ENCODE measurements around the gene TMEM61. TPM values are rescaled to one million over a fixed set of nuclear protein-coding genes. Genes with fewer than 3 reads are reported as not detected.

The TMEM61 gene
- total RNA-seq, 3 donors from 2014 or later = 4.9 to 17.9 (median 8.5) TPM

DNA sequence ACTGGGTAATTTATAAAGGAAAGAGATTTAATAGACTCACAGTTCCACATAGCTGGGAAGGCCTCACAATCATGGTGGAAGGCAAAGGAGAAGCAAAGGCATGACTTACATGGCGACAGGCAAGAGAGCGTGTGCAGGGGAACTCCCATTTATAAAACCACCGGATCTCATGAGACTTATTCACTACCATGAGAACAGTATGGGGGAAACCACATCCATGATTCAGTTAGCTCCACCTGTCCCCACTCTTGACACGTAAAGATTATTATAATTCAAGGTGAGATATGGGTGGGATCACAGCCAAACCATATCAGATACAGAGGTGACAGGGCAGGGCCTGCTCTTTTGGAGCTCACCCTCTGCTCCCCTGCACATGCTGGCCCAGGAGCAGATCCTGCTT lies 31.4 kb upstream of the TMEM61 start:
- TF ChIP-seq, protein P1, sequence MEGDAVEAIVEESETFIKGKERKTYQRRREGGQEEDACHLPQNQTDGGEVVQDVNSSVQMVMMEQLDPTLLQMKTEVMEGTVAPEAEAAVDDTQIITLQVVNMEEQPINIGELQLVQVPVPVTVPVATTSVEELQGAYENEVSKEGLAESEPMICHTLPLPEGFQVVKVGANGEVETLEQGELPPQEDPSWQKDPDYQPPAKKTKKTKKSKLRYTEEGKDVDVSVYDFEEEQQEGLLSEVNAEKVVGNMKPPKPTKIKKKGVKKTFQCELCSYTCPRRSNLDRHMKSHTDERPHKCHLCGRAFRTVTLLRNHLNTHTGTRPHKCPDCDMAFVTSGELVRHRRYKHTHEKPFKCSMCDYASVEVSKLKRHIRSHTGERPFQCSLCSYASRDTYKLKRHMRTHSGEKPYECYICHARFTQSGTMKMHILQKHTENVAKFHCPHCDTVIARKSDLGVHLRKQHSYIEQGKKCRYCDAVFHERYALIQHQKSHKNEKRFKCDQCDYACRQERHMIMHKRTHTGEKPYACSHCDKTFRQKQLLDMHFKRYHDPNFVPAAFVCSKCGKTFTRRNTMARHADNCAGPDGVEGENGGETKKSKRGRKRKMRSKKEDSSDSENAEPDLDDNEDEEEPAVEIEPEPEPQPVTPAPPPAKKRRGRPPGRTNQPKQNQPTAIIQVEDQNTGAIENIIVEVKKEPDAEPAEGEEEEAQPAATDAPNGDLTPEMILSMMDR (IDR thresholded peaks at IDR 0.05) = no peak
- DNase-seq = no peak
- Histone ChIP-seq H3K4me1 (ENCODE audit: low read depth) (peaks cover 11% of the 10 kb centered on the region), H3K36me3 (ENCODE audit: low read depth) (no peaks in the 10 kb centered on the region), H3K4me3 (no peak overlapping the region), H3K9me3 (no peaks in the 10 kb centered on the region)
- intact Hi-C loops (cut with DNase I, micrococcal nuclease) = no loop called here
- no peak for ATAC-seq

DNA sequence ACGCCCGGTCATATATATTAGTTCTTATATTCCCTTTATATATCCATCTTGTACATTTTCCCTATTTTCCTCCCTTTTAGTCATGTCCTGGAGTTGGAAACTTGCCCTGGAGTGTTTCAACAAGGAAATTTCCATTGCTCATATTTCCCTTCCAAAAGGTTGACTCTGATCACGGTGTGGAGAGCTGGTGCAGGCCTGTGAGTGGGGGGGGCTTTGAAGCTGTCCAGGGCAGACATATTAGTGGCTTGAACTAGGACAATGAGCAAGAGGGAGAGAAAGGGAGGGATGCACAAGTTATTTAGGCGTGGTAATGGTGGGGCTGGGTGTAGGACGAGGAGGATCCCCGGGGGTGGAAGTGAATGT lies 30.4 kb upstream of the TMEM61 start:
- ATAC-seq = no peak
- H3K9me3 ChIP-seq = no peaks in the 10 kb centered on the region
- DNase-seq = no peak
- no peak overlapping the region for H3K4me3 ChIP-seq
- TF ChIP-seq, protein P1 (IDR thresholded peaks at IDR 0.05) = no peak
- H3K36me3 ChIP-seq (ENCODE audit: low read depth) = no peaks in the 10 kb centered on the region
- H3K4me1 ChIP-seq (ENCODE audit: low read depth) = peaks cover 11% of the 10 kb centered on the region
- intact Hi-C loops (cut with DNase I, micrococcal nuclease) = loop anchor here (2.0 to 5.0 kb wide), 2 partner anchors 47 kb away; partner anchors contain the start of gene BSND (in 1 of the 2)

DNA sequence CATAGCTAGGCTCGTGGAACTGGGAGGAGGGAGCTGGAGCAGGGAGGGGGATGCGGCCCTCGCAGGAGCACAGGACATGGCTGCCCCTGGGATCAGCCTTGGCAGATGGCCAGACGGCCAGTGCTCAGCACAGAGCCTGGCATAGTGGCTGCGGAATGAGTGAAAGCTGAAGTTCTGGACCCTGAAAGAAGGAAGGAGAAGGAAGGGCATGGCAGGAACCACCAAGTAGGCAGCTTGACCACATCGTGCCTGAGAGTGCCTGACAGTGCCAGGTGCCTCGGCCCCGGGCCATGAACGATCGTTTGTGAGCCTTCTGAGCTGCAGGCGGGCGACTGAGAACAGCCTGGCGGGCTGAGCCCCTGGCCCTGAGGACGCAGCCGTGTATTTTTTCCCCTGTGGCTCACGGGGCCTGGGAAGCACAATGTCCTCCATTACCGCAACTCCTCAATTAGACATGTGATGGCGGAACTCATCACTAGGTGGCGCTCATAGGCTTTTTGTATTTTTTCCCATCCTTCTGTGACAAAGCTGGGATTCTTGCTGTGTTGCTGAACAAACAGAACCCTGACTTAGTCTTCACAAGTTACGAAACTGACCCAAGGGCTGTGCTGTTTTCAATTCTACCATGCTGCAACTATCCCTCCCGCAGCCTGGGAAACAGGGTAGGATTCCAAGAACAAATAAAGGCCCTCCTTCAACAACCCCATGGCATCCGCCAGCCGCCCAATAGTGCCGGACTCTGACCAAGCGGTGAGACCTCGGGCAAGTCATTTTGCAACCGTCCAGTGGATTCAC lies 29.9 kb upstream of the TMEM61 start:
- Histone ChIP-seq H3K4me3 (no peak overlapping the region), H3K36me3 (ENCODE audit: low read depth) (no peaks in the 10 kb centered on the region), H3K4me1 (ENCODE audit: low read depth) (peaks cover 11% of the 10 kb centered on the region), H3K9me3 (no peaks in the 10 kb centered on the region)
- intact Hi-C loops (cut with DNase I, micrococcal nuclease) = loop anchor here (2.0 to 5.0 kb wide), 2 partner anchors 46 to 47 kb away; partner anchors contain the start of gene BSND (in 1 of the 2)
- ATAC-seq (peak; percentile 85), DNase-seq (peak; percentile 61 to 91 (median 61))
- TF ChIP-seq, protein P1 (IDR thresholded peaks at IDR 0.05) = peak; percentile 56

DNA sequence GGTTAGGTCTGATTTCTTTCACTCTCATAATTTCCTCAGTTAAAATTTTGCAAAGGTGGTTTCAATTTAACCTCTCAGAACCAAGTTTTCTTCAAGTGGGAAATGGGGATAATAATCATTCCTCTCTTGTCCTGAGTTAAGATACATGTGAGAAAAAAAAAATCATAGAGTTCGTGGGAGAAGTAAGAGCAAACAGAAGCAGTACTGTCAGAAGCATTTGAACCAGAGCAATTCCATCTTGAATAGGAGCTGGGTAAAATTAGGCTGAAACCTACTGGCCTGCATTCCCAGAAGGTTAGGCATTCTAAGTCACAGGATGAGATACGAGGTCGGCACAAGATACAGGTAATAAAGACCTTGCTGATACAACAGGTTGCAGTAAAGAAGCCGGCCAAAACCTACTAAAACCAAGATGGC lies 28.6 kb upstream of the TMEM61 start:
- Histone ChIP-seq H3K4me1 (ENCODE audit: low read depth) (peaks cover 8% of the 10 kb centered on the region), H3K4me3 (no peak overlapping the region), H3K9me3 (no peaks in the 10 kb centered on the region), H3K36me3 (ENCODE audit: low read depth) (no peaks in the 10 kb centered on the region)
- ATAC-seq (no peak), DNase-seq (no peak)
- TF ChIP-seq, protein P1 (IDR thresholded peaks at IDR 0.05) = no peak
- intact Hi-C loops (cut with DNase I, micrococcal nuclease) = loop anchor here (2.0 to 5.0 kb wide), 2 partner anchors 45 kb away; partner anchors contain the start of gene BSND (in 1 of the 2)

DNA sequence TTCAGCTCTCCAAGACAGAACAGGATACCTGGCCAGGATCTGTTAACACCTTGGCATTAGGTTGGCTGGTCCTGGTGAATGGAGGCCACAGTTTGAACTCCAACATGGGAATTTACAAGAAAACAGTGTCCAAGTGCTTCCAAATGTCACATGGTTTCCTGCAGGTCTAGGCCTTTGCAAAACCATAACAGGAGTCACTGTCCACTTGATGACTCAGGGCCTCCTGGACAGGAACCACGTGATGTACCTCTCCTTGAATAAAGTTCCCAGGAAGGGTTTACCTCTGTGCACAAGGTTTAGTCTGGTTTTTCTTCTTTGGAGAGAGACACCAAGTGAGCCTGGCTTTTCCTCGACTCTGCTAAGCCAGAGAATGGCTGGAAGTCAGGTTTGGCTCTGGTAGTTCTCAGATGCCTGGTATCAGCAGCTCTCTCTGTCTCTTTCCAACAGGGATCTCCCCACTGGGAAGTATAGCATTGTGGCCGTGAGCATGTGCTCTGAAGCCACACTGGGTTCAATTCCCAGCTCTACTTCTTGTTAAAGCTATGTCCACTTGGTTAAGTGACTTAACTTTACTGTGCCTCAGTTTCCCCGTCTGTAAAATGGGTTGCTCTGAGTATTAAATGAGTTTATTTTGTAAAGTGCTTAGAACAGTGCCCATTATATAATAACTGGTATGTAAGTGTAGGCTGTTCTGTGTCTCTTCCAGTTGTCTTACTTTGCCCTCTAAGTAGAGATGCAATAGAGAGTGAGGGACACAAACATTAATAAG lies 27.3 kb upstream of the TMEM61 start:
- ATAC-seq = peak; percentile 52
- TF ChIP-seq, protein P1 (IDR thresholded peaks at IDR 0.05) = no peak
- H3K9me3 ChIP-seq = peaks cover 6% of the 10 kb centered on the region
- intact Hi-C loops (cut with DNase I, micrococcal nuclease) = loop anchor here in 1 of 2 donors (5.0 kb wide), 1 partner anchor 44 kb away; the partner anchor contains the start of gene BSND
- peaks cover 8% of the 10 kb centered on the region for H3K4me1 ChIP-seq (ENCODE audit: low read depth)
- DNase-seq = no peak
- H3K4me3 ChIP-seq = no peak overlapping the region
- no peaks in the 10 kb centered on the region for H3K36me3 ChIP-seq (ENCODE audit: low read depth)

All from mucosa of descending colon (tissue), 3 donors.